PC-9 (cell line): ENCODE measurements around the gene ARMC9.

Experiments
- EZH2 ChIP-seq: fragments of 200-600 bp; sonication (generic); IDR thresholded peaks from 2 replicates; pipeline ENCODE4 v1.8.0; 2017; ENCODE audit warnings: antibody characterized with exemption, low read depth
- TF ChIP-seq, protein P1 (sequence below): fragments of 200-600 bp; sonication (generic); conservative IDR thresholded peaks from 2 replicates; pipeline ENCODE4 v1.6.1; 2017; ENCODE audit warnings: mixed run types, antibody characterized with exemption, mild to moderate bottlenecking, moderate library complexity

DNA sequence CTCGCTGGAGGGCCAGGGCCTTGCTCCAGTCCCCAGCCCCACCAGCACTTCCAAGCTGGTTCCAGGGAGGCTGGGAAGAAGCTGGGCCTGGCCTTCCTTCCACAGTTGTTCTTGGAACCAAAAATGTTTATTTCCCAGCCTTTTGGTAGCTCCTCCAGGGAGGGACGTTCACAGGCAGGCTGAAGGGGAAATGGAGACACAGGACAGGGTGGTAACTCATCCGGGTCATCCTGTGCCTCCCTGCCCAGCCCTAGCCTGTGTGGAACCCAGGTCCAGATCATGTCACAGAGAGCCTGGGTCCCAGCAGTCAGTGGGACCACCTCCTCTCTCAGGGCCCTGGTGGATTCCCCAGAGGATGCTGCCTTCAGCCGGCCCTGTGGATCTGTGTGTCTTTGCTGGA, 12.5 kb upstream of the ARMC9 start:
- no peak for TF ChIP-seq EZH2
- TF ChIP-seq, protein P1, sequence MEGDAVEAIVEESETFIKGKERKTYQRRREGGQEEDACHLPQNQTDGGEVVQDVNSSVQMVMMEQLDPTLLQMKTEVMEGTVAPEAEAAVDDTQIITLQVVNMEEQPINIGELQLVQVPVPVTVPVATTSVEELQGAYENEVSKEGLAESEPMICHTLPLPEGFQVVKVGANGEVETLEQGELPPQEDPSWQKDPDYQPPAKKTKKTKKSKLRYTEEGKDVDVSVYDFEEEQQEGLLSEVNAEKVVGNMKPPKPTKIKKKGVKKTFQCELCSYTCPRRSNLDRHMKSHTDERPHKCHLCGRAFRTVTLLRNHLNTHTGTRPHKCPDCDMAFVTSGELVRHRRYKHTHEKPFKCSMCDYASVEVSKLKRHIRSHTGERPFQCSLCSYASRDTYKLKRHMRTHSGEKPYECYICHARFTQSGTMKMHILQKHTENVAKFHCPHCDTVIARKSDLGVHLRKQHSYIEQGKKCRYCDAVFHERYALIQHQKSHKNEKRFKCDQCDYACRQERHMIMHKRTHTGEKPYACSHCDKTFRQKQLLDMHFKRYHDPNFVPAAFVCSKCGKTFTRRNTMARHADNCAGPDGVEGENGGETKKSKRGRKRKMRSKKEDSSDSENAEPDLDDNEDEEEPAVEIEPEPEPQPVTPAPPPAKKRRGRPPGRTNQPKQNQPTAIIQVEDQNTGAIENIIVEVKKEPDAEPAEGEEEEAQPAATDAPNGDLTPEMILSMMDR: no peak
